Stimulated activated CD4-positive, alpha-beta T cell treated with anti-CD3 and anti-CD28 coated beads, Interleukin-4, amount 100 ng/mL, for 24 hours (primary cell): ENCODE measurements around the gene PACRG.

Source experiments
- DNase-seq: peaks from one replicate; pipeline ENCODE4 v3.0.0-alpha.2; 2020

The PACRG gene

GRCh38 chr6:163098827-163099479, 371.2 kb downstream of the PACRG start:
- DNase-seq, result no peak

- no peak for DNase-seq
Measured at GRCh38 chr6:163099621-163100171, 371.9 kb downstream of the PACRG start.

GRCh38 chr6:163100259-163100658, 372.5 kb downstream of the PACRG start:
- no peak for DNase-seq

GRCh38 chr6:163113358-163113962, 385.7 kb downstream of the PACRG start:
- no peak for DNase-seq

- no peak for DNase-seq
Measured at GRCh38 chr6:163118941-163119340, 391.2 kb downstream of the PACRG start.

- DNase-seq, result no peak
Measured at GRCh38 chr6:163120223-163120622, 392.4 kb downstream of the PACRG start.

GRCh38 chr6:163121270-163121669, 393.5 kb downstream of the PACRG start:
- DNase-seq, result no peak

GRCh38 chr6:163122365-163122764, 394.6 kb downstream of the PACRG start:
- DNase-seq, result no peak

GRCh38 chr6:163123098-163123497, 395.3 kb downstream of the PACRG start:
- DNase-seq, result no peak

- no peak for DNase-seq
Measured at GRCh38 chr6:163126741-163127140, 399.0 kb downstream of the PACRG start.

GRCh38 chr6:163127587-163127986, 399.8 kb downstream of the PACRG start:
- DNase-seq, result no peak

GRCh38 chr6:163128324-163128723, 400.6 kb downstream of the PACRG start:
- no peak for DNase-seq

GRCh38 chr6:163132050-163132750, 404.4 kb downstream of the PACRG start:
- DNase-seq, result no peak

- no peak for DNase-seq
Measured at GRCh38 chr6:163133017-163133416, 405.2 kb downstream of the PACRG start.

GRCh38 chr6:163133691-163134090, 405.9 kb downstream of the PACRG start:
- no peak for DNase-seq

- DNase-seq, result no peak
Measured at GRCh38 chr6:163136681-163137397, 409.1 kb downstream of the PACRG start.

- no peak for DNase-seq
Measured at GRCh38 chr6:163137398-163137881, 409.7 kb downstream of the PACRG start.

- no peak for DNase-seq
Measured at GRCh38 chr6:163146036-163146435, 418.3 kb downstream of the PACRG start.

GRCh38 chr6:163147994-163148393, 420.2 kb downstream of the PACRG start:
- DNase-seq, result no peak

- DNase-seq, result no peak
Measured at GRCh38 chr6:163148451-163149278, 420.9 kb downstream of the PACRG start.

- no peak for DNase-seq
Measured at GRCh38 chr6:163149279-163149848, 421.6 kb downstream of the PACRG start.

- no peak for DNase-seq
Measured at GRCh38 chr6:163151212-163151611, 423.4 kb downstream of the PACRG start.
